Measurements from ENCODE around the gene OR7C1.

The OR7C1 gene

DNA sequence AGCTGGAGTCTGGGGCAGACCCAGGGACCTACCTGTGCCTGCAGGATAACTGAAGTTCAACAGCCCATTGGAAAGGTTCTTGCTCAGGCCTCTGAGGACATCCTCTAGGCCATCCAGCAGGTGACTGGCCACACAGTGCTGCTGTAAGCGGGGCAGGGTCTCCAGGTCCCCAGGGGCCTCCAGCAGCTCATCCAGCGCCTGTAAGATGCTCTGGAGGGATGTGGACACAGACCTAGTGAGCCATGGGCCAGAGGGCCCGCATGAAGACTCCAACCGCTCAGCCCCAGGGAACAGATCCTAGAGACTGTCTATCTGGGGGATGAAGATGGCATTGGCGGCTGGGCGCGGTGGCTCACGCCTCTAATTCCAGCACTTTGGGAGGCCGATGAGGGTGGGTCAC is 70.6 kb downstream of the OR7C1 start:
- DNase-seq = no peak

GRCh38 chr19:14763497-14764145 is 71.4 kb downstream of the OR7C1 start:
- no peak for DNase-seq

- DNase-seq = no peak
Observed at GRCh38 chr19:14762111-14762510, 72.9 kb downstream of the OR7C1 start.

DNA sequence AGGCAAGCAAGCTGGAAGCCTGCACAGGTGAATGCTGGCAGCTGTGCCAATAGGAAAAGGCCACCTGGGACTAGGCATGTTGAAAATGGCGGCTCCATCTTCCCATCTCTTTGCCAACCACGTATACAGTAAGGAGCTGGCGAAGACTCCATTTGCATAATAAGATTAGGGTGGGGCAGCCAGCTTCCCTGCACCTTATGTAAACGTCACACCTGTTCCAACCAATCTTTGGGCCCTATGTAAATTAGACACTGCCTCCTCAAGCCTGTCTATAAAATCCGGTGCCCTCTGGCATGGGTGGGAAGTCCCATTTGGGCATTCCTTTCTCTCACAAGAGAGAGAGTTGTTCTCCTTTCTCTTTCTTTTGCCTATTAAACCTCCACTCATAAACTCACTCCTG is 73.4 kb downstream of the OR7C1 start:
- no peak for DNase-seq

DNA sequence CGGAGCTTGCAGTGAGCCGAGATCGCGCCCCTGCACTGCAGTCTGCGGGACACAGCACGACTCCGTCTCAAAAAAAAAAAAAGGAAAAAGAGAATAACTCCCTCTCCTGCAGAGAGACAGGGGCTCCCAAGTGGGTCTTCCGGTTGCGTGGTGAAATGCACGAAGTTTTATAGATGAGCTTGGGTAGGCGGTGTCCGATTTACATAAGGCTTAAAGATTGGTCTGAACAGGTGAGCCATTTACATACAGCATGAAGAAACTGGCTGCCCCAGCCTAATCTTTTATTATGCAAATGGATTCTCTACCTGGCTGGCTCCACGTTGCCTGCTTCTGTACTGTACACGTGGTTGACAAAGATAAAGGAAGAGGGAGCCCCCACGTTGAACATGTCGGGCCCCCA is 76.2 kb downstream of the OR7C1 start:
- DNase-seq = no peak

DNA sequence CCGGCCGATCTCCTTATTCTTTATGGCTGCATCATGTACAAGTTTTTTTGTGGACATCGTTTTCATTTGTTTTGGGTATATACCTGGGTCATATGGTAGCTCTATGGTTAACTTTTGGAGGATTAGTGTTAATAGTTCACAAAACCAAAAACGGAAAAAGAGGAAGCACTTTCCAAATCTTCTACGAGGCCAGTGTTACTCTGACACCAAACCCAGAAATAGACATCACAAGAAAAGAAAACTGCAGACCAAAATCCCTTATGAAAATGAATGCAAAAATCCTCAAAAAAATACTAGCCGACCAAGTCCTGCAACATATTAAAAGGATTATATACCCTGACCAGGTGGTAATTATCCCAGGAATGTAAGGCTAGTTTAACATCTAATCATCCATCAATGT is 86.4 kb downstream of the OR7C1 start:
- no peak for DNase-seq
